ENCODE measurements around the gene CISD3.

GRCh38 chr17:38691154-38691553 lies 39.0 kb upstream of the CISD3 start:
- TF ChIP-seq JUNB (IDR thresholded peaks at IDR 0.05; ENCODE audit: unreplicated experiment): no peak
- no peak for TF ChIP-seq CTCF (conservative IDR thresholded peaks at IDR 0.05; ENCODE audit: low read depth in 2 of 2)
- no peak for TF ChIP-seq NANOG (IDR thresholded peaks at IDR 0.05; ENCODE audit: borderline replicate concordance)
- TF ChIP-seq EZH2 (IDR thresholded peaks at IDR 0.05; ENCODE audit: low read depth, unreplicated experiment): no peak
- TF ChIP-seq EZH2phosphoT487 (IDR thresholded peaks at IDR 0.05; ENCODE audit: unreplicated experiment): no peak
- TF ChIP-seq POLR2AphosphoS5 (IDR thresholded peaks at IDR 0.05; ENCODE audit: low read depth): no peak
- TF ChIP-seq, protein P1, sequence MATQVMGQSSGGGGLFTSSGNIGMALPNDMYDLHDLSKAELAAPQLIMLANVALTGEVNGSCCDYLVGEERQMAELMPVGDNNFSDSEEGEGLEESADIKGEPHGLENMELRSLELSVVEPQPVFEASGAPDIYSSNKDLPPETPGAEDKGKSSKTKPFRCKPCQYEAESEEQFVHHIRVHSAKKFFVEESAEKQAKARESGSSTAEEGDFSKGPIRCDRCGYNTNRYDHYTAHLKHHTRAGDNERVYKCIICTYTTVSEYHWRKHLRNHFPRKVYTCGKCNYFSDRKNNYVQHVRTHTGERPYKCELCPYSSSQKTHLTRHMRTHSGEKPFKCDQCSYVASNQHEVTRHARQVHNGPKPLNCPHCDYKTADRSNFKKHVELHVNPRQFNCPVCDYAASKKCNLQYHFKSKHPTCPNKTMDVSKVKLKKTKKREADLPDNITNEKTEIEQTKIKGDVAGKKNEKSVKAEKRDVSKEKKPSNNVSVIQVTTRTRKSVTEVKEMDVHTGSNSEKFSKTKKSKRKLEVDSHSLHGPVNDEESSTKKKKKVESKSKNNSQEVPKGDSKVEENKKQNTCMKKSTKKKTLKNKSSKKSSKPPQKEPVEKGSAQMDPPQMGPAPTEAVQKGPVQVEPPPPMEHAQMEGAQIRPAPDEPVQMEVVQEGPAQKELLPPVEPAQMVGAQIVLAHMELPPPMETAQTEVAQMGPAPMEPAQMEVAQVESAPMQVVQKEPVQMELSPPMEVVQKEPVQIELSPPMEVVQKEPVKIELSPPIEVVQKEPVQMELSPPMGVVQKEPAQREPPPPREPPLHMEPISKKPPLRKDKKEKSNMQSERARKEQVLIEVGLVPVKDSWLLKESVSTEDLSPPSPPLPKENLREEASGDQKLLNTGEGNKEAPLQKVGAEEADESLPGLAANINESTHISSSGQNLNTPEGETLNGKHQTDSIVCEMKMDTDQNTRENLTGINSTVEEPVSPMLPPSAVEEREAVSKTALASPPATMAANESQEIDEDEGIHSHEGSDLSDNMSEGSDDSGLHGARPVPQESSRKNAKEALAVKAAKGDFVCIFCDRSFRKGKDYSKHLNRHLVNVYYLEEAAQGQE (IDR thresholded peaks at IDR 0.05; ENCODE audit: unreplicated experiment): no peak
- TF ChIP-seq ETS1 (IDR thresholded peaks at IDR 0.05): no peak
- no peak for TF ChIP-seq CREB1 (CRISPR knock-in tag; IDR thresholded peaks at IDR 0.05; ENCODE audit: low read depth)
- TF ChIP-seq STAT1 (IDR thresholded peaks at IDR 0.05; ENCODE audit: unreplicated experiment): no peak
